Stimulated activated CD4-positive, alpha-beta T cell treated with anti-CD3 and anti-CD28 coated beads, Interleukin-2, amount 100 ng/mL, for 4 hours (primary cell): ENCODE data around the gene TUBB3.

Source experiments
- DNase-seq: peaks from one replicate; pipeline ENCODE4 v3.0.0-alpha.2; 2020; ENCODE audit warnings: low read depth

Gene TUBB3

GRCh38 chr16:89938175-89938885 is 15.2 kb downstream of the TUBB3 start:
- no peak for DNase-seq

GRCh38 chr16:89944773-89945172 is 21.6 kb downstream of the TUBB3 start:
- no peak for DNase-seq

- DNase-seq, result no peak
Measured at GRCh38 chr16:89945654-89946053, 22.5 kb downstream of the TUBB3 start.

- no peak for DNase-seq
Measured at GRCh38 chr16:89946515-89946914, 23.4 kb downstream of the TUBB3 start.

- DNase-seq, result no peak
Measured at GRCh38 chr16:89949121-89949742, 26.1 kb downstream of the TUBB3 start.

- no peak for DNase-seq
Measured at GRCh38 chr16:89949756-89950155, 26.6 kb downstream of the TUBB3 start.

- no peak for DNase-seq
Measured at GRCh38 chr16:89951509-89951908, 28.4 kb downstream of the TUBB3 start.

- DNase-seq, result no peak
Measured at GRCh38 chr16:89952049-89952448, 28.9 kb downstream of the TUBB3 start.

- no peak for DNase-seq
Measured at GRCh38 chr16:89952551-89952950, 29.4 kb downstream of the TUBB3 start.

- DNase-seq, result no peak
Measured at GRCh38 chr16:89953671-89954406, 30.7 kb downstream of the TUBB3 start.

- no peak for DNase-seq
Measured at GRCh38 chr16:89954462-89954861, 31.3 kb downstream of the TUBB3 start.

GRCh38 chr16:89955001-89955685 is 32.0 kb downstream of the TUBB3 start:
- no peak for DNase-seq

GRCh38 chr16:89956505-89957215 is 33.5 kb downstream of the TUBB3 start:
- no peak for DNase-seq

GRCh38 chr16:89957216-89957785 is 34.2 kb downstream of the TUBB3 start:
- no peak for DNase-seq

- DNase-seq, result no peak
Measured at GRCh38 chr16:89958068-89958467, 34.9 kb downstream of the TUBB3 start.

- no peak for DNase-seq
Measured at GRCh38 chr16:89958596-89958995, 35.5 kb downstream of the TUBB3 start.

- no peak for DNase-seq
Measured at GRCh38 chr16:89960966-89961365, 37.8 kb downstream of the TUBB3 start.

GRCh38 chr16:89961920-89962319 is 38.8 kb downstream of the TUBB3 start:
- no peak for DNase-seq

- no peak for DNase-seq
Measured at GRCh38 chr16:89962754-89963498, 39.8 kb downstream of the TUBB3 start.

GRCh38 chr16:89964201-89964600 is 41.1 kb downstream of the TUBB3 start:
- no peak for DNase-seq
